ENCODE data around the gene PFDN1. TPM values are rescaled to one million over a fixed set of nuclear protein-coding genes. Genes with fewer than 3 reads are reported as not detected.
A peak's percentile ranks its signal among the peaks of the same experiment; 100 is the strongest.

Gene PFDN1
- polyA plus RNA-seq, 1 donor (not counting 4 experiments of a cell fraction or from before 2014, with no cell fraction given): 79.0 TPM

- no peak overlapping the region for H3K4me3 ChIP-seq (ENCODE audit: control insufficient read depth in 2 of 3, extremely low read depth in 1 of 3, insufficient read depth in 2 of 3, low read depth in 1 of 3, low read length in 3 of 3)
- peaks cover 3% of the 10 kb centered on the region for H4K20me1 ChIP-seq (ENCODE audit: control insufficient read depth, extremely low read depth, insufficient read depth, low read length)
- H3K79me2 ChIP-seq (ENCODE audit: control insufficient read depth, insufficient read depth, low read length): no peaks in the 10 kb centered on the region
- dilution Hi-C loops (cut with MboI; ENCODE audit: extremely low pct_ligation_motif_present, low sequenced_read_pairs): no loop called here
- no peak overlapping the region for H3K9ac ChIP-seq (ENCODE audit: control insufficient read depth, extremely low read depth, insufficient read depth, low read length)
- peaks cover 51% of the 10 kb centered on the region for H3K4me1 ChIP-seq (ENCODE audit: control insufficient read depth, extremely low read depth, insufficient read depth, low read length)
- no peak overlapping the region for H3K27ac ChIP-seq (ENCODE audit: control insufficient read depth, insufficient read depth, low read length)
- no peaks in the 10 kb centered on the region for H3K9me3 ChIP-seq (ENCODE audit: control insufficient read depth, low read depth, low read length)
- TF ChIP-seq, protein P1, sequence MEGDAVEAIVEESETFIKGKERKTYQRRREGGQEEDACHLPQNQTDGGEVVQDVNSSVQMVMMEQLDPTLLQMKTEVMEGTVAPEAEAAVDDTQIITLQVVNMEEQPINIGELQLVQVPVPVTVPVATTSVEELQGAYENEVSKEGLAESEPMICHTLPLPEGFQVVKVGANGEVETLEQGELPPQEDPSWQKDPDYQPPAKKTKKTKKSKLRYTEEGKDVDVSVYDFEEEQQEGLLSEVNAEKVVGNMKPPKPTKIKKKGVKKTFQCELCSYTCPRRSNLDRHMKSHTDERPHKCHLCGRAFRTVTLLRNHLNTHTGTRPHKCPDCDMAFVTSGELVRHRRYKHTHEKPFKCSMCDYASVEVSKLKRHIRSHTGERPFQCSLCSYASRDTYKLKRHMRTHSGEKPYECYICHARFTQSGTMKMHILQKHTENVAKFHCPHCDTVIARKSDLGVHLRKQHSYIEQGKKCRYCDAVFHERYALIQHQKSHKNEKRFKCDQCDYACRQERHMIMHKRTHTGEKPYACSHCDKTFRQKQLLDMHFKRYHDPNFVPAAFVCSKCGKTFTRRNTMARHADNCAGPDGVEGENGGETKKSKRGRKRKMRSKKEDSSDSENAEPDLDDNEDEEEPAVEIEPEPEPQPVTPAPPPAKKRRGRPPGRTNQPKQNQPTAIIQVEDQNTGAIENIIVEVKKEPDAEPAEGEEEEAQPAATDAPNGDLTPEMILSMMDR (optimal IDR thresholded peaks at IDR 0.05 in 1 of 3, IDR thresholded peaks at IDR 0.05 in 1 of 3, conservative IDR thresholded peaks at IDR 0.05 in 1 of 3; ENCODE audit: extremely low read depth in 1 of 3, insufficient read depth in 2 of 3, low read length in 3 of 3): peak in 2 of 3 experiments; percentile 71
- no peak for TF ChIP-seq EZH2 (IDR thresholded peaks at IDR 0.05; ENCODE audit: low read length)
- H3K27me3 ChIP-seq (ENCODE audit: control insufficient read depth, extremely low read depth, insufficient read depth, low read length): no peaks in the 10 kb centered on the region
- DNase-seq (ENCODE audit: low read depth, low spot score) (no peak), FAIRE-seq (peak; percentile 81)
- H3K36me3 ChIP-seq (ENCODE audit: control insufficient read depth in 2 of 2, extremely low read depth in 1 of 2, insufficient read depth in 2 of 2, low read length in 2 of 2): peaks cover 3 to 14% of the 10 kb centered on the region in 2 experiments
- H3K9me1 ChIP-seq (ENCODE audit: control insufficient read depth, extremely low read depth, insufficient read depth, low read length): peaks cover 4% of the 10 kb centered on the region
- no peak overlapping the region for H2AFZ ChIP-seq (ENCODE audit: control insufficient read depth, low read length)
- no peak overlapping the region for H3K4me2 ChIP-seq (ENCODE audit: control insufficient read depth, extremely low read depth, insufficient read depth, low read depth, low read length)
These were observed 62.8 kb downstream of the PFDN1 start for GRCh38 chr5:140239939-140240700.

DNA sequence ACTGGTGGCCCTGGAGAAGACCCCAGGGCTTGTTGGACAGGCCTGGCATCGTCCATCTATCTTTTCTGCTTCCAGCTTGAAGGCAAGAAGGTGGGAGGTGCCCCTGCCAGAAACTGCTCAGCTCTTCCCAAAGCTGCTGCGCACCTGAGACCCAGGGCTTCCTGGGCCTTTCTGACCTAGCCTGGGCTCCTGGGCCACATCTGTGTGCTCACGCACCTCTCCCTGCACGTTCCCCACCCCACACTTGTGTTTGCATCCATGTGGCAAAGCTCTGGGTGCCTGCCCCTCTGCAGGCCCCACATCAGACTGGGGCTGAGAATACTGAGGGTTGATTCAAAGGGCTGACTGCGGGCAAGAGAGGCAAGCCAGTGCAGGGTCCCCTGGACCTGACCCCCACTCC, 63.4 kb downstream of the PFDN1 start:
- Histone ChIP-seq H2AFZ (ENCODE audit: control insufficient read depth, low read length) (no peak overlapping the region), H3K4me3 (ENCODE audit: control insufficient read depth in 2 of 3, extremely low read depth in 1 of 3, insufficient read depth in 2 of 3, low read depth in 1 of 3, low read length in 3 of 3) (no peak overlapping the region), H3K9me3 (ENCODE audit: control insufficient read depth, low read depth, low read length) (no peaks in the 10 kb centered on the region), H4K20me1 (ENCODE audit: control insufficient read depth, extremely low read depth, insufficient read depth, low read length) (peaks cover 3% of the 10 kb centered on the region), H3K27me3 (ENCODE audit: control insufficient read depth, extremely low read depth, insufficient read depth, low read length) (no peaks in the 10 kb centered on the region), H3K27ac (ENCODE audit: control insufficient read depth, insufficient read depth, low read length) (no peak overlapping the region), H3K4me1 (ENCODE audit: control insufficient read depth, extremely low read depth, insufficient read depth, low read length) (peaks cover 47% of the 10 kb centered on the region), H3K9me1 (ENCODE audit: control insufficient read depth, extremely low read depth, insufficient read depth, low read length) (peaks cover 4% of the 10 kb centered on the region), H3K36me3 (ENCODE audit: control insufficient read depth in 2 of 2, extremely low read depth in 1 of 2, insufficient read depth in 2 of 2, low read length in 2 of 2) (peaks cover 3 to 10% of the 10 kb centered on the region in 2 experiments), H3K9ac (ENCODE audit: control insufficient read depth, extremely low read depth, insufficient read depth, low read length) (no peak overlapping the region), H3K79me2 (ENCODE audit: control insufficient read depth, insufficient read depth, low read length) (no peaks in the 10 kb centered on the region), H3K4me2 (ENCODE audit: control insufficient read depth, extremely low read depth, insufficient read depth, low read depth, low read length) (no peak overlapping the region)
- TF ChIP-seq, protein P1 (optimal IDR thresholded peaks at IDR 0.05 in 1 of 3, IDR thresholded peaks at IDR 0.05 in 1 of 3, conservative IDR thresholded peaks at IDR 0.05 in 1 of 3; ENCODE audit: extremely low read depth in 1 of 3, insufficient read depth in 2 of 3, low read length in 3 of 3): no peak
- TF ChIP-seq EZH2 (IDR thresholded peaks at IDR 0.05; ENCODE audit: low read length): no peak
- FAIRE-seq: no peak
- no peak for DNase-seq (ENCODE audit: low read depth, low spot score)
- dilution Hi-C loops (cut with MboI; ENCODE audit: extremely low pct_ligation_motif_present, low sequenced_read_pairs): no loop called here

Data from keratinocyte (primary cell).